GM12892 (cell line): ENCODE results near the gene ZNF451.

Source experiments
- POLR2A ChIP-seq: IDR thresholded peaks from 2 replicates; pipeline ENCODE4 v1.6.1; 2011; ENCODE audit warnings: low read depth, low read length, control low read depth
- TAF1 ChIP-seq: IDR thresholded peaks from 2 replicates; pipeline ENCODE4 v1.6.1; 2011; ENCODE audit warnings: low read depth, mild to moderate bottlenecking, control low read depth, low read length, borderline replicate concordance

DNA sequence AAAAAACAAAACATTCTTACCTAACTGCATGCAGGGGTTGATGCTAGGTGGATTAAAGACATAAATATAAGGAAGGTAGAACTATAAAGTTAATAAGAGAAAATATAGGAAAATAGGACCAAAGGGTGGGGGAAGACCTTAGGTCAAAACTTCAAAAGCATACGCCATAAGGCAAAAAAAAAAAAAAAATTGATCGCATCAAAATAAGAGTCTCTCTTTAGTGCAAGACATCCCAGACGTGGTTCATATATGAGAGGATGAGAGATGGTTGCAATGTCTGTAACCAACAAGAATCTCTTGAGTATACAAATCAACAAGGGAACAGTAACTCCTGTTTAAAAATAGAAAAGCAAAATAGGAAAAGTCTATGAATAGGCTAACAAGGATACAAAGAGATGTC is 90.6 kb downstream of the ZNF451 start:
- no peak for TF ChIP-seq POLR2A
- no peak for TF ChIP-seq TAF1
